Measurements from ENCODE around the gene PLPP6. TPM values are rescaled to one million over a fixed set of nuclear protein-coding genes. Genes with fewer than 3 reads are reported as not detected.

PLPP6 gene
- total and polyA plus RNA-seq, 4 donors, result 3.8 to 6.9 (median 5.2) TPM

DNA sequence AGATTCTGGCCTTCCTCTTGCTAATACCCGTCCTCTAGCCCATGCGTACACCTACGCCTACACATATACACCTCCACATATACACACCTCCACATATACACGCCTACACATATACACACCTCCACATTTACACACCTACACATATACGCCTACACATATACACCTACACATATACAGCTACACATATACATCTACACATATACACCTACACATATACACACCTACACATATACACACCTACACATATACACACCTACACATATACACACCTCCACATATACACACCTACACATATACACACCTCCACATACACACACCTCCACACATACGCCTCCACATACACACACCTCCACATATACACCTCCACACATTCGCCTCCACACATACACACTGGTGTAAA is 51.8 kb downstream of the PLPP6 start:
- no peak overlapping the region for H3K4me3 ChIP-seq
- ATAC-seq (ENCODE audit: insufficient read depth, low FRiP score) (peak; percentile 27), DNase-seq (peak in 2 of 3 donors; percentile 6 to 20)
- H3K4me1 ChIP-seq (ENCODE audit: control insufficient read depth in 5 of 5, insufficient read depth in 5 of 5, low read length in 5 of 5), result peaks cover 0 to 4% (median 0%) of the 10 kb centered on the region in 5 donors
- H3K9me3 ChIP-seq (ENCODE audit: control insufficient read depth in 4 of 4, insufficient read depth in 3 of 4, low read length in 3 of 4), result no peaks in the 10 kb centered on the region
- no peak overlapping the region for H3K27ac ChIP-seq (ENCODE audit: low read depth in 1 of 2, low read length in 1 of 2)
- no peaks in the 10 kb centered on the region for H3K27me3 ChIP-seq (ENCODE audit: control insufficient read depth in 3 of 3, insufficient read depth in 3 of 3, low read length in 2 of 3)
- 73 to 76% methylated on average over 7 of the region's 7 CpGs for WGBS, 2 donors
- TF ChIP-seq, protein P1, sequence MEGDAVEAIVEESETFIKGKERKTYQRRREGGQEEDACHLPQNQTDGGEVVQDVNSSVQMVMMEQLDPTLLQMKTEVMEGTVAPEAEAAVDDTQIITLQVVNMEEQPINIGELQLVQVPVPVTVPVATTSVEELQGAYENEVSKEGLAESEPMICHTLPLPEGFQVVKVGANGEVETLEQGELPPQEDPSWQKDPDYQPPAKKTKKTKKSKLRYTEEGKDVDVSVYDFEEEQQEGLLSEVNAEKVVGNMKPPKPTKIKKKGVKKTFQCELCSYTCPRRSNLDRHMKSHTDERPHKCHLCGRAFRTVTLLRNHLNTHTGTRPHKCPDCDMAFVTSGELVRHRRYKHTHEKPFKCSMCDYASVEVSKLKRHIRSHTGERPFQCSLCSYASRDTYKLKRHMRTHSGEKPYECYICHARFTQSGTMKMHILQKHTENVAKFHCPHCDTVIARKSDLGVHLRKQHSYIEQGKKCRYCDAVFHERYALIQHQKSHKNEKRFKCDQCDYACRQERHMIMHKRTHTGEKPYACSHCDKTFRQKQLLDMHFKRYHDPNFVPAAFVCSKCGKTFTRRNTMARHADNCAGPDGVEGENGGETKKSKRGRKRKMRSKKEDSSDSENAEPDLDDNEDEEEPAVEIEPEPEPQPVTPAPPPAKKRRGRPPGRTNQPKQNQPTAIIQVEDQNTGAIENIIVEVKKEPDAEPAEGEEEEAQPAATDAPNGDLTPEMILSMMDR (IDR thresholded peaks at IDR 0.05; ENCODE audit: control extremely low read depth, extremely low read depth), result no peak
- peaks cover 21 to 46% (median 33%) of the 10 kb centered on the region in 4 donors for H3K36me3 ChIP-seq (ENCODE audit: control insufficient read depth in 4 of 4, insufficient read depth in 4 of 4, low read length in 4 of 4)
- no peak overlapping the region for H3K9ac ChIP-seq (ENCODE audit: insufficient read depth in 1 of 2, low read length in 2 of 2)

DNA sequence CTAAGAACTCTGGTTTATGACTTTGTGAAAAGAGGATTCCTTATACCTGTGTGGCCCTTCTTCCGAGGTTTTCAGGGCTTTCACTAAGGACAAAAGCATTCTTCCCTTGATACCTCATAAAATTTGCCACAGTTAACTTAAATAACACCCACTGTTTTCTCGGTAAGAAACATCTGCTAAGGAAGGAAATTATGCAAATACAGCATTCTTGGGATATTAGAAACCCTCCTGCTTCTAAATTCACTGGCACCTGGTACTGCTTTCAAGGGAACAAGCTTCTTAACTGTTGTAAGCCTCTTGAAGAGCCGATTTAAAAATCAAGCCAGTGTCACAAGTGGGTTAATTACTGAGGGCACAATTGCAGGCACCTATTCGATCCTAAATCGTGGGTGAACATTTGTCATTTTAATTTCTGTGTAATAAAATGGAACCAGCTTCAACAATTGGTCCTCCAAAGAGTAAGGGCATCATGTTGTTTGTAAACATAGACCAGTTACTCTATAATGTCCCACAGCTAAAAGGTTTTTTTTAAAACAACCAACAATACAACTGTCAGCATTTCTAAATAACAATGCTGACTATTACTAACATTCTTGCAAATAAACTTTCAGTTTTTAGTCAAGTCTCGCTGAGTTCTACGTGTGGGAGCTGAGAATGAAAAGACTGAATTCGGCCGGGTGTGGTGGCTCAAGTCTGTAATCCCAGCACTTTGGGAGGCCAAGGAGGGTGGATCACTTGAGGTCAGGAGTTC is 52.3 kb downstream of the PLPP6 start:
- Histone ChIP-seq H3K4me3 (no peak overlapping the region), H3K9me3 (ENCODE audit: control insufficient read depth in 4 of 4, insufficient read depth in 3 of 4, low read length in 3 of 4) (no peaks in the 10 kb centered on the region), H3K36me3 (ENCODE audit: control insufficient read depth in 4 of 4, insufficient read depth in 4 of 4, low read length in 4 of 4) (peaks cover 23 to 49% (median 36%) of the 10 kb centered on the region in 4 donors), H3K9ac (ENCODE audit: insufficient read depth in 1 of 2, low read length in 2 of 2) (no peak overlapping the region), H3K4me1 (ENCODE audit: control insufficient read depth in 5 of 5, insufficient read depth in 5 of 5, low read length in 5 of 5) (peaks cover 0 to 4% (median 0%) of the 10 kb centered on the region in 5 donors), H3K27me3 (ENCODE audit: control insufficient read depth in 3 of 3, insufficient read depth in 3 of 3, low read length in 2 of 3) (no peaks in the 10 kb centered on the region), H3K27ac (ENCODE audit: low read depth in 1 of 2, low read length in 1 of 2) (no peak overlapping the region)
- DNase-seq (no peak), ATAC-seq (ENCODE audit: insufficient read depth, low FRiP score) (no peak)
- TF ChIP-seq, protein P1 (IDR thresholded peaks at IDR 0.05; ENCODE audit: control extremely low read depth, extremely low read depth), result no peak
- 80 to 86% methylated on average over 9 of the region's 9 CpGs for WGBS, 2 donors

Other genes starting within 250 kb of the PLPP6 start
- 10 to 100 TPM in 1 of 2 donors, 1 to 10 TPM in 1; 5.3 to 13.8 TPM for gene SLC1A1, start 171.8 kb upstream of the PLPP6 start, total RNA-seq
- 1 to 10 TPM; 5.1 to 5.6 TPM for gene SLC1A1, start 171.8 kb upstream of the PLPP6 start, polyA plus RNA-seq
- 10 to 100 TPM; 18.2 to 25.6 TPM for gene SPATA6L, start 4.2 kb downstream of the PLPP6 start, total RNA-seq
- gene SPATA6L, start 4.2 kb downstream of the PLPP6 start, polyA plus RNA-seq, result 1 to 10 TPM; 2.1 to 4.6 TPM
- 10 to 100 TPM; 17.2 to 30.7 TPM for gene CDC37L1, start 17.3 kb downstream of the PLPP6 start, total RNA-seq
- gene CDC37L1, start 17.3 kb downstream of the PLPP6 start, polyA plus RNA-seq, result 10 to 100 TPM in 1 of 2 donors, 1 to 10 TPM in 1; 9.3 to 11.0 TPM
- 10 to 100 TPM; 38.7 to 62.7 TPM for gene AK3, start 78.9 kb downstream of the PLPP6 start, total RNA-seq
- 10 to 100 TPM; 22.4 to 24.9 TPM for gene AK3, start 78.9 kb downstream of the PLPP6 start, polyA plus RNA-seq
- 10 to 100 TPM; 27.7 to 62.2 TPM for gene RCL1, start 130.7 kb downstream of the PLPP6 start, total RNA-seq
- 10 to 100 TPM; 14.8 to 19.1 TPM for gene RCL1, start 130.7 kb downstream of the PLPP6 start, polyA plus RNA-seq

Data from lung (tissue), 12 donors.